ENCODE data around the gene TEAD3.

The TEAD3 gene

DNA sequence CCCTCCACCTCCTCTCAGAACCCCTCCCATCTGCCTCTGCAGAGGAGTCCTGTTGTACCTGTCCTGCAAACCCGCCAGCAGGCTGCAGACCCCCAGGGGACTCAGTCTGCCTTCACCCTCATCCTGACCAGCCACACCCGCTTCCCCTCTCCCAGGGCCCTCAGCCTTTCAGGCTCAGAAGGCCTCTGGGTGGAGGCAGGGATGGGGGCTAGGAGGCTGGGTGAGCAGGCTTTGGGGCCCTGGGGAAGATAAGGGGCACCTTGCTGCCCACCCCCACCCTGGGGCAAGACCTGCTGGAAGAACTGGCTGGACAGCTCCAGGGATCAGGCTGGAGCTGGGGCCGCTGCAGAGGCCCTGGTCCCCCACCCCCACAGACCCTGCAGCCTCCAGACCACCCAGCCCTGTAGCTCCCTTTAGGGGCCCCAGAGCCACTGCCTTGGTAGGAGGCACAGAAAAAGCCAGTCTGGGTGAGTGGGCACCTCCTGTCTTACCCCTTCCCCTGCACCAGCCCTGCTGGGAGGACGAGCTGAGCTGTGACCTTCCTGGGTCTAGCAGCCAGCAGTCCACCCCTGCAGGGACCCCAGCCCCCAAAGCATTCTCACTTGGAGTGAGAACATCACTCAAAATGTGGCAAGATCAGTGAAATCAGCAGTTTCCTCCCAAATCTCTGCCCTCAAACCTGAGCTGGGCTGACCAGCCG is 5.2 kb downstream of the TEAD3 start:
- DNase-seq (ENCODE audit: low read depth), result no peak

DNA sequence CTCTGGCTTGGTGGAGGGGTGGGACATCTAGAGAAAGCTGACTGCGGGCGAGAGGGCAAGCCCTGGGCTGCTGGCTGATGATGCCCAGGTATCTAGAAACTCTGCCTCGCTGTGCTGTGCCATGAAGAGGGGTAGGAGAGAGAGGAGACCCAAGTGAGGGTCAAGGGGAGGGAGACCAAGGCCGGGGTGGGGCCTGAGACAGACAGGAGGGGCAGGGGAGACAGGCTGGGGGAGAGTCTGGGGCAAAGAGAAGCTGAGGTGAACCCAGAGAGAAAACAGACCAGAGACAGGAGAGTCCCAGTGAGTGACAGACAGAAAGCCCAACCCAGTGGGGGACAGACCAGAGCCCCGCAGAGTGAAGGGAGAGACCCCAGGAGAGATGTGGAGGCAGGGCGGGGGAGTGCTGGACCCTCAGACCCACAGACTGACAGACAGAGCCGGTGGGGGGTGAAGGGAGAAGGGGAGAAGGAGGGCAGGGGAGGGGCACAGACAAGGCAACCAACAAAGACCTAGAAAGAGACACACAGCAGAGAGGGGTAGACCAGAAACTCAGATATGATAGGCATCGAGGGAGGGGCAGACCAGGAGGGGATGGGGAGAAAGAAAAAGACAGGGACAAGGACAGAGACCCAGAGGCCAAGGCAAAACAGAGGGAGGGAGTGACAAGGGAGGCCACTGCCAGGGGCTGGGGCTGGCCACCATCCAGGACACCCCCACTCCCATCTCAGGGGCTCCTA is 5.9 kb downstream of the TEAD3 start:
- DNase-seq (ENCODE audit: low read depth), result no peak

DNA sequence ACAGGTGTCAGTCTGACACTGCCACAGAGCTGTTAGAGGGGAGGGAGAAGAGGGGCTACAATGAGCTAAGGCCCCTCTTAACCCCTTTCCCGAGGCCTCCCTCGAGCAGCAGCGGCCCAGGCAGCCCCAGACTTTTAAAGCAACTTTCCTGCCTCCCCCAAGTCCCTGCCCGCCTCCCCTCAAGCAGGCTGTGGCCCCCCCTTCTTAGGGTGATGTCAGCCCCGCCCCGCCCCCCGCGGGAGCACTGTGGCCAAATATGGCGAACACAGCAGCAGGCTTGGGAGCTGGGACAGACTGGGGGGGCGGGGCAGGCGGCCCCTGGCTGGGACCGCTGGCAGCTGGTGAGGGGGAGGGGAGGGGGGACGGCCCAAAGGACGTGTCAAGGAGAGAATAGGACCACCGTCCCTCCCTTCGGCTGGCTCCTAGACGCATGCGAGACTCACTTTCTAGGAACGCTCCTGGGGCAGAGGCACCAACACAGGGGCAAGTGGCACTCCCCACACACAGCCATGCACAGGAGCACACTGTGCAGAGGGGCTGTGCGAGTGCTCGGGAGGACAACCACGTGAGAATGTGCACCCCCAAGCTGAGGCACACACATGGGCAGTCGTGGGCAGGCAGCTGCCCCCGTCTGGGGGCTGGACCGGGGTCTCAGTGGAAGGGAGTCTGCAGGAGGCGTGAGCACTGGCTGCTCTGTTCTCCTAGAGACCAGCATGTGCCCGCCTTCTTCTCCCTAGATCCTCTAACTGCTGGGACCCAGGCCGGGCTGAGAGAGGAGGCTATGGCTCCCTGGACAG is 6.7 kb downstream of the TEAD3 start:
- DNase-seq (ENCODE audit: low read depth), result no peak

DNA sequence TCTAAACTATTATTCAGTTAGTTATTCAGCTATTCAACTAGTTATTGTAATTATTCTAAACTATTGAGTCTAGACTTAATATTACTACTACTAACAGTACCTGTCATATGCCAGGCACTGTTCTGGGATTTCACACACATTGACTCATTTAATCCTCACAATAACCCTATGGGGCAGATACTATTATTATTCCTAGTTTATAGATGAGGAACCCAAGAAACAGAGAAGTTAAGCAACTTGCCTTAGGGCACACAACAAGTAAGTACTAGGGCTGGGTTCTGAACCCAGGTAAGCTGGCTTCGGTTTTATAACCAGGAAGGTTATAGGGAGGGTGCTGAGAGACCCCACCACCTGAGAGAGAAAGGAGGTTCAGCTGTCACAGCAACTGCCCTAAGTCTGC is 7.8 kb downstream of the TEAD3 start:
- DNase-seq (ENCODE audit: low read depth), result no peak

DNA sequence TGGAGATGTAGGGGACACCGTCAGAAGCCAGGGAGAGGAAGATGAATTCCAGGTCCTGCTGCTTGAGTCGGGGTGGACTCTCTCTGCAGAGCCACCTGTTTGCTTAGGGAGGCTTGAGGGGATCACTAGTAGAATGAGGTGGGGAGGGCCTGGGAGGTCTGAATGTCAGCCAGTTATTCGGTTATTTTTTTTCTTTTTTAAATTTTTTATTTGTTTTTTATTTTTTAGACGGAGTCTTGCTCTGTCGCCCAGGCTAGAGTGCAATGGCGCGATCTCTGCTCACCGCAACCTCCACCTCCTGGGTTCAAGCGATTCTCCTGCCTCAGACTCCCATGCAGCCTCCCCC is 8.4 kb downstream of the TEAD3 start:
- no peak for DNase-seq (ENCODE audit: low read depth)

DNA sequence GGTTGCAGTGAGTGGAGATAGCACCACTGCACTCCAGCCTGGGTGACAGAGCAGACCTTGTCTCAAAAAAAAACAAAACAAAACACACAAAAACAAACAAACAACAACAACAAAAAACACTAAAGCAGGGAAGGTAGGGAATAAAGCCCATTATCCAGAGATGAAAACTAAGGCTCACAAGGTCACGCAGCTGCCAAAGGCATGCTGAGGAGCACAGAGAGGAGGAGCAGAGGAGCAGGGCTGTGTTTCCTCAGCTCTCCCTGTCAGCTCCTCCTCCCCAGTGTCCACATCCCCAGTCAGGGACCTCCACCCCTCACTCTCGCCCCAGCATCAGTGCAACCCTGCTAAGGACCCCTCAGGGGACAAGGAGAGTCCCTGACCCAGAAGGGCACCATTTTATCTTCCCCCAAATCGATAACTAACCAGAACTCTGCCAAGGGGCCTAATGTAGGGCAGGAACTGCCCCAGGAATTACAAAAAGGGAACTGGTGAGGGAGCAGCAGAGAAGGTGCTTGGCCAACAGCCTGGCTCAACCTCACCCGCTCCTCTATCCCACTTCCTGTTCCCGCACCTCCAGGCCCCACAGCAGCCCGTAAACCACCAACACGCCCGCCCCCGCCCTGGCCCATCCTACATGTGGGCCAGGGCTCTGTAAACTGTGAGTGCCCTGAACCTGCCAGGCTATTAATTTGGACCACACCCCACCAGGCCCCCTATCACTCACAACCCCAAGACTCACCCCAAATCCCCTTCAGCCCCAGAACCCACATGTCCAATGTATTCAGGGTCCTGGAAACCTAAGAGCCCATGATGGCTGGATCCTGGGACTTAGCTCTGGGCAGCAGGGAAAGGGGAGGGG is 9.0 kb downstream of the TEAD3 start:
- DNase-seq (ENCODE audit: low read depth), result no peak

DNA sequence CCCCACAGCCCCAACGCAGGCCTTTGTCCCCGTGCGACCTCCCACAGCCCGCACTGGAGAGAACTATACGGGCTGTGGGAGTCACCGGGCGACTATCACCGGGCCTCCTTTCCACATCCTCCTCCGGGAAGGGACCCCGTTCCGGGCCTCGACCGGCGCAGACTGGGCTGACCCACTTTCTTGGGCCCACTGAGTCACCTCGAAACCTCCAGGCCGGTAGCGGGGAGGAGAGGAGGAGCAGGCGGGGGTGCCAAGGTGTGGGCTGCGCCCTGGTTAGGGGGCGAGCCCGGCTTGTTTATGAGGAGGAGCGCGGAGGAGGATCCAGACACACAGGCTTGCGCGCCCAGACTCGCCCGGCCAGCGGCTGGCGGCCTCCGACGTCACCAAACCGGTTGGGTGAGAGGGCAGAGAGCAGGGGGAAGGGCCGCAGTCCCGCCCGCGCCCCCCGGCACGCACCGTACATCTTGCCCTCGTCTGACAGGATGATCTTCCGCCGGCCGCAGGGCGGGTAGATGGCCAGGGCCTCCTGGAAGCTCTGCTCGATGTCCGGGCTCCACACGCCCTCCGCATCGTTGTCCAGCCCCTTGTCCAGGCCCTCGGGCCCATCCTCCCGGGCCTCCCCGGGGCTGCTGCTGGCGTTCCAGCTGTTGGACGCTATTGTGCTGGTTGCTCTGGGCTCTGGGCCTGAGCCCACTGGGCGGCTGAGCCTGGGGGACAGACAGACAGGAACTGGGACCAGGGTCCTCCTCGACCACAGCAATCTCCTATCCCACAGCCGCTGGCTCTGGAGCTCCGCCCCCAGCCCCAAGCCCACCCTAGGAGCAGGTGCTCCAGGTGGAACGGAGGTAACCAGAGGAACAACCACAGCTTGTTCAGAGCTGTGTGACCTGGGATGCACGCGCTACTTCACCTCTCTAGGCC is 10.6 kb downstream of the TEAD3 start:
- no peak for DNase-seq (ENCODE audit: low read depth)

DNA sequence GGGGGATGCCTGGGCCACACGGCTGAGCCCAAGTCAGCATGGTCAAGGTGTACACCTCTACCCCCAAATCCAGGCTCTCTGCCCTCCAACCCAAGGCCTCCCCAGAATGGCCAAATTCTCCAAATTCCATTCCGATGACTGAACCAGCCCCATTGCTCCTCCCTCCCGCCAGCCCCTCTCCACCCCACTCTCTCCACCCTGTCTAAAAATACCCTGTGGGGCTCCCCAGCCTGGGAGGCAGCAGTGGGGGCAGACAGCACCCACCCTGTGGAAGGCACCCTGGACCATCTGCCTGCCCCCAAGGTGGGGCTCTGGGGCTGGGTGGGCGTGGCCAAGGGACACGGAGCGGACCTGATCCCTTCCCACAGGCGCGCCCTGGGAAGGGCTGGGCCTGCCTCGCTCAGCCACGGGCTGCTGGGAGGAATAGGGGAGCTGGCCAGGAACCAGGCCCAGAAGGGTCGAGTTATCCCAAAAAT is 11.4 kb downstream of the TEAD3 start:
- no peak for DNase-seq (ENCODE audit: low read depth)

DNA sequence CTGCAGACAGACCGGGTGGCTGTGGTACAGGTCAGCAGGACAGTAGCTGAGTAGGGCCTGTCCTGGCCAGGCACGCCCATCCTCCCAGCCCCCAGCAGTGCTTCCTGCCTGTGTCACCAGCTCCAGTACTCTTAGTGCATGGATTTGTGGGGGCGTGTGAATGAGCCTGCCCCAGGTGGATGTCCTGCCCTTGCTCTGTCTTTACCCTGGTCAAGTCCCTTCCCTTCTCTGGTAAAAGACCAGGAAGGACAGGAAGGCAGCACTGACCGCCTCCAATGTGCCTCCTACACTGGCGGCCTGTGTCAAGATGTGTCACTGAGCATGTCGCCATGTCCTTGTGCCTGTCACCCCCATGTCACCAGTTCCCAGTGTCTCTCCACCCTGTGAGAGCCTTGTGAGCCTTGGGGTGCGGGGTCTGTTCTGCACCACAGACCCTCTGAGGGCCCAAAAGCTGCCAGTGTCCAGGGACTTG is 11.9 kb downstream of the TEAD3 start:
- DNase-seq (ENCODE audit: low read depth), result no peak

DNA sequence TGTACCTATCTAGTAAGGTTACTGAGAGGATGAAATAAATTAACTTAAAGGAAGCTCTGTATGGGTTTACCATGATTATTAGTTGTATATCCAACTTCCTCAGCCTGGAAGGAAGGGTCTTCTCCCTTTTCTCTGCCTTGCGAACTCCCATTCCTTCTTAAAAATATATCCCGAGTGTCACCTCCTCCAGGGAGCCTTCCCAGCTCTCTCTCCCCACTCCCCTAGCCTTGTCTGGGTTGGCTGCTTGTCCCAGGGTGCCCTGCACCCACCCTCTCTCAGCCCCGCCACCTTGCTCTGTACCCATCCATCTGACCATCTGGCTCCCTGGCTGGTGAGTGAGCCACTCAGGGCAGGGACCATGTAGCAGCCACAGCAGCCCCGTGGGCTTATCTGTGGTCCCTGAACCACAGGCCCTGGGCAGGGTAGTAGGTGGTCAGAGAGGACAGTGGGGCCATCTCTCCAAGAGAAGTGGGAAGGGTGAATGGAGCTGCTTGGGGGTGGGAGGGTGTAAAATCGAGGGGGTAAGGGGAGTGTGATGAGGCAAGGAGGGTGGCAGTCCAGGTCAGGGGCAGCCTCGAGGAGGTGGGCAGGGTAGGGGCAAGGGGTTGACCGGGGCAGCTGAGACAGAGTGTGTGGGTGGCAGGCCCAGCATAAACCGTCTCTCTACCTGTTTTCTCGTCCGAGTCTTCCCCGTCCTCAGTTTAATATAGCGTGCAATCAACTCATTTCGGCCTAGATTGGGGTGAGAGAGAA is 12.8 kb downstream of the TEAD3 start:
- DNase-seq (ENCODE audit: low read depth), result no peak

DNA sequence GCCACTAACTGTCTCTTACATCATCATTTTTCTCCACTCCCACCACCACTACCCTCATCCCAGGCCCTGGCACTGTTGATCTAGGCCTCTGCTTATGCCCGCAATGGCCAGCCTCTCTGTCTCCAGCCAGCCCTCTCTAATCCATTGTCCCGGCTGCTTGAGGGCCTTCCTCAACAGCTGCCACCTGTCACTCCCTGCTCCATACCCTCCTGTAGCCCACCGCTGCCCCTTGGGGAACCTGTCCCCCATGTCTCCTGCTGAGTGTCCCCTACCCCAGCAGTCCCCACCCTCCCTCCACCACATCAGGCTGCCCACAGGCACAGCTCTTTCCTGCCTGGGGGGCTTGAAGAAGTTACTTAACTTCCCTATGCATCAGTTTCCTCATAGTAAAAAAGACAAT is 13.4 kb downstream of the TEAD3 start:
- DNase-seq (ENCODE audit: low read depth), result no peak

DNA sequence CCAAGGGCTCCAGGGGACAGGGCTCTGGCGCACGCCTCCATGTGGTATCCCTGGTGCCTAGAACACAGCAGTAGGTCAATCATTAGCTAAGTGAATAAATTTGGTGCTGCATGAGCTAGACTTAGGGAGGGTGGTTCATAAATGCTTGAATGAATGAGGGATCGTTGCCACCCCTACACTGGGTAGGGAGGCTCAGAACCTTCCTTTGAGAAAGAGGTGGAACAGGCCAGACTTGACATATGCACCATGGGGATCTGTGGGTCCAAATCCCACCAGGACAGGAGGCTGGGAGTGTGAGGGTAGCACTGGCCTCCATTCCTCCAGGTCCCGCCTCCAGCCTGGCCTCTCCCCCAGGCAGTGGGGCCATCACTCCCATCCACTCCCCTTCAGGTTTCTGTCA is 13.8 kb downstream of the TEAD3 start:
- no peak for DNase-seq (ENCODE audit: low read depth)

DNA sequence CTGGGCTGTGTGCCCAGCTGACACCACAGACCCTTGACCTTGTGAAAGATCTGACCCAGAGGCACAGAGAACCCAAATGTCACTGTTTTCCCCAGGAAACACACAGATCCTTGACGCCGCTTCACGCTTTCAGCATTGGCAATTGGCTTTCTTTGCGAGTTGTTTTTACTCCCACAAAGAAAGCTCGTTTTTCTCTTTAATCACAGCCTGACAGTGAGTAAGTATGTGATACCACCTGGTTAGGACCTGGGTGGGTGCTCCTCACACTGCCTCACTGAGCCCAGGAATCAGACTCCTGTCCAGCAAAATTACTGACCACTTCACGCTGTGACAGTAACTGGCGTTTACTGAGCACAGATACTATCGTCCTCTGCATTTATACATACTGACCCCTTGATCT is 15.7 kb downstream of the TEAD3 start:
- no peak for DNase-seq (ENCODE audit: low read depth)

DNA sequence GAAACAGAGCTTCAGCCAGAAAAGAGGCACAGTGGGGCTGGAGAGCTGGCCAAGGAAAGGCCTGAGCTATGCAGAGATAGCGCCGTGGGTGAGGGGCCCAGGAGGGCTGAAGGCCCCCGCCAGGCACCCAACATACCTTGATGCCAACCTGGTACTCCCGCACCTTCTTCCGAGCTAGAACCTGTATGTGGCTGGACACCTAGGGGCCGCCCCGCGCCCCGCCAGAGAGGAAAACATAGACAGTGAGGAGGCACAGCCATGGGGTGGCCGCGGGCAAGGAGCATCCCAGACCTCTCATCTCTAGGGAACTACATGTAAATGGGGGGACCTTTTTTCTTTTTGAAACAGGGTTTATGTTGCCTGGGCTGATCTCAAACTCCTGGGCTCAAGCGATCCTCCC is 16.7 kb downstream of the TEAD3 start:
- no peak for DNase-seq (ENCODE audit: low read depth)

DNA sequence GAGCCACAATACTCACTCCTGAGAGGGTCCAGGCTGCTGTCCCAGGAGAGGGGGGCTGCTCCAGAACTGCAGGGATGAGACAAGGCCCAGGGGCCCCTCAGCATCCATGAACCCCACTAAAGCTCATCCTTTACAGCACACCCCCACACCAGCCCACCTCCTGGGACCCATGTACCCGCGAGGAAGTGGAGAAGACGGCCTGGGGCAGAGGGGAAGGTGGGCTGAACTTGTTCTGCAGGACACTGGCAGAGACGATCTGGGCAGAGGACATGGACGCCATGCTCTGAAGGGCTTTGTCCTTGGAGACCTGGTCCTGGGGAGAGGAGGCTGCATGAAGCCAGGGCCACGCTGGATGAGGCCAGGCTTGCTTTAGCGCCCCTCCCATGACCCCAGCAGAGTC is 18.6 kb downstream of the TEAD3 start:
- DNase-seq (ENCODE audit: low read depth), result no peak

DNA sequence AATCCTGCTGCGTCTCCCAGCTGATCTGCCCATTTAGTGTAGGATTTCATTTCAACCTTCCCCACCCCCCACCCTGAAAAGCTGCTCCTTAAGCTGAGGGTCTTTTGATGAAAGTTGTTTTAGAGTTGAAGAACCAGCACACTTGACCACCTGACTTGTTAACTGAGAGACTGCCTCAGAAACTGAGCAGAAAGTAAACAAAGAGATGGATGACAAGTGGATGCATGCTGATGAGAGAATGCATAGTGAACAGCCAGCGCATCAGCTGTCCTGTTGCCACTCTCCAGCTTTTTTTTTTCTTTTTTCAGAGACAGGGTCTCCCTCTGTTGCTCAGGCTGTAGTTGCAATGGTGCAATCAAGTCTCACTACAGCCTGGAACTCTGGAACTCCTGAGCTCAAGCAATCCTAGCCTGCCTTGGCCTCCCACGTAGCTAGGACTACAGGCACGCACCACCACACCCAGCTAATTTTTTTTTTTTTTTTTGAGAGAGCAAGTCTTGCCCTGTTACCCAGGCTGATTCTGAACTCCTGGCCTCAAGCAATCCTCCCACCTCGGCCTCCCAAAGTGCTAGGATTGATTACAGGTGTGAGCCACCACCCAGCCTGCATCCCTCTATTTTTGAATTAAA is 19.2 kb downstream of the TEAD3 start:
- DNase-seq (ENCODE audit: low read depth), result no peak

DNA sequence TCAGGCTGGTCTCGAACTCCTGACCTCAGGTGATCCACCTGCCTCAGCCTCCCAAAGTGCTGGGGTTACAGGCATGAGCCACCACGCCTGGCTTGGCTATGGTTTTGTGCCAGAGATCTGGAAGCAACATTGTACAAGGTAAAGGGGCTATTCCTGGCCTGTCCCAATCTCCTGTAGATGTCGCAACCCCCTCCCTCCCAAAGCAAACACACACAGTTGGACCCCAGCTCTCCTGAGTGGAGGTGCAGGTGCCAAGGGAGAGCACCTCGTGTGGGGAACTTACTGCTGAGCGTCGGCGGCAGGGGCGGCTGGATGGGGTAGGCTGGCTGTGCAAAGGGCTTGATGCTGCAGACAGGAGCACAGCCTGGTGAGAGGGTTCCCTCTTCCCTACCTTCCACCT is 19.9 kb downstream of the TEAD3 start:
- DNase-seq (ENCODE audit: low read depth), result no peak

DNA sequence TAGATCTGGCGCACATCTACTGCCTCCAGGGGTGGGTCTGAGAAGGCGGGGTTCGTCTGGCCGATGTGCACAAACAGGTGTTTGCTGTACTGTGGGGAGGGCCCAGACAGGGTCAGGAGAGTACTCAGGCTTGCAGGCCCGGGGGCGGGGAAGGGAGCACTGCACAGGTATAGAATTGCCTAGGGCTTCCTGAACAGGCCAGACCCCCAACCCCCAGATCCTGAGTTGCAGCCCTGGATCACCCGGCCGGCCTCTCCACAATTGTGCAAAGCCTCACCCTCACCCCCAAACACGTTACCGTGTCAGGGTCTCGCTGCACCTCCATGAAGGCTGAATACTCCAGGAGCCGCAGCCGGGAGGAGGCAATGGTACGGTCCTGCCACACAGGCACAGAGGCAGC is 20.9 kb downstream of the TEAD3 start:
- DNase-seq (ENCODE audit: low read depth), result no peak

DNA sequence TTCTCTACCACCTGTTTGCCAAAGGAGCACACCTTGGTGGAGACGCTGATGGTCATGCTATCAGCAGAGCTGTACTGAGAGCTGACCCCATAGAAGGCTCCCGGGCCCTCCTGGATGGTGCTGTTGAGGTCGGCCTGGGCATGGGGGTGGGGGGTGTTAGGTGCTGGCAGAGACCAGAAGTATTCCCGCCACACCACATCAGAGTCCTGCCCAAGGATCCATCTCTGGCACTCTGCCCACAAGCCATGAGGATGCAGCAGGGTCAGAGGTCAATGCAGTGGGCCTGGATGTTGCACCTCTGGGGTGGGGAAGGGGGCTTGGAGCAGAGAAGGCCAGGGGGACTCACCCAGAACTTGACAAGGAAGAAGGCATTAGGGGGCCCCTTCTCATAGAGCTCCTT is 21.3 kb downstream of the TEAD3 start:
- no peak for DNase-seq (ENCODE audit: low read depth)
